ENCODE results near the gene ATP6V0D1. TPM values are rescaled to one million over a fixed set of nuclear protein-coding genes. Genes with fewer than 3 reads are reported as not detected.
A peak's percentile ranks its signal among the peaks of the same experiment; 100 is the strongest.

The ATP6V0D1 gene
- 10 to 100 TPM; 52.1 to 60.3 TPM for total RNA-seq

DNA sequence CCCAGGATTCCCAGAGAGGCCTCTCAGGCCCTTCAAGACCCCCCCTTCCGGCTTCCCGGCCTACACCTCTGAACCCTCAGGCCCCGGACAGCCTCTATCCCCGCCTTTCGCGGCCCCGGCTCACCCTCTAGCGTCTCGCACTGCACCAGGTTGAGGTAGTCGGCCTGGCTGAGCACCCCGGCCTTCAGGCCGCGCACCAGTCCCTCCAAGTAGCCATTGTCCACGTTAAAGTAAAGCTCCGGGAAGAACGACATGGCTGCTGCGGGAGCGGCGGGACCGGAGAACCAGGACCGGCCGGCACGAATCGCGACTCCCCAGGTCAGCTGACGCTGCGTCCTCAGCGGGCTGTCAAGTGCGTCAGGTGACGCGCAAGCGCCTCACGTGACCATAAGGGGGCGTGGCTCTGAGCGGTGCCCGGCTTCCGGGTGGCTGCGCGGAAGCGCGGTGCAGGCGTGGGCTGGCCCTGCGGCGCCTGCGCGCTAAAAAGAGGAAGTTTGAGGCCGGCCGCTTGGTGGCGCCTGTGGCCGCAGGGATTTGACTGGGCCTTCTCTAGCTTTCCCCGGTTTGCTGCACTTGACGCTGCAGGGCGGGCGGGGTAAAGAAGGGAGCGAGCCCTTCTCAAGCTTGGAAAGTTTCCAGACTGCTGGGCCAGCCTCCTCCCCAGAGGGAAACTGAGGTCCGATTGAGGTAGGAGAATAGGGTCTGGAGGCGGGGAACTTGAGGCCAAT, at the start of gene ATP6V0D1:
ATP6V0D1 (minus strand) TSS at position 325 of the 728 bp plus-strand sequence; CDS start at position 254, 71 bp downstream.
- Mint-ChIP-seq H3K27ac (peak within 1 kb of the TSS; percentile 97), H3K4me1 (peaks cover 26% of the 10 kb centered on the region), H3K4me3 (peak within 1 kb of the TSS; percentile 90), H3K27me3 (no peaks in the 10 kb centered on the region), H3K9me3 (no peaks in the 10 kb centered on the region), H3K36me3 (ENCODE audit: low read depth) (peaks cover 14% of the 10 kb centered on the region)
- POLR2A ChIA-PET, result interaction anchor here (0.6 to 1.0 kb wide), 3 partner anchors 80 to 455 kb away, joined by 3 to 4 read pairs (median 3); no protein-coding TSS in a partner anchor
- CTCF ChIA-PET, result interaction anchor here (0.6 to 20.8 kb wide), 47 partner anchors 8 to 992 kb away, joined by 3 to 195 read pairs (median 4); partner anchors contain the start of genes ACD, CARMIL2 and CTCF
- DNase-seq, result peak; percentile 99

DNA sequence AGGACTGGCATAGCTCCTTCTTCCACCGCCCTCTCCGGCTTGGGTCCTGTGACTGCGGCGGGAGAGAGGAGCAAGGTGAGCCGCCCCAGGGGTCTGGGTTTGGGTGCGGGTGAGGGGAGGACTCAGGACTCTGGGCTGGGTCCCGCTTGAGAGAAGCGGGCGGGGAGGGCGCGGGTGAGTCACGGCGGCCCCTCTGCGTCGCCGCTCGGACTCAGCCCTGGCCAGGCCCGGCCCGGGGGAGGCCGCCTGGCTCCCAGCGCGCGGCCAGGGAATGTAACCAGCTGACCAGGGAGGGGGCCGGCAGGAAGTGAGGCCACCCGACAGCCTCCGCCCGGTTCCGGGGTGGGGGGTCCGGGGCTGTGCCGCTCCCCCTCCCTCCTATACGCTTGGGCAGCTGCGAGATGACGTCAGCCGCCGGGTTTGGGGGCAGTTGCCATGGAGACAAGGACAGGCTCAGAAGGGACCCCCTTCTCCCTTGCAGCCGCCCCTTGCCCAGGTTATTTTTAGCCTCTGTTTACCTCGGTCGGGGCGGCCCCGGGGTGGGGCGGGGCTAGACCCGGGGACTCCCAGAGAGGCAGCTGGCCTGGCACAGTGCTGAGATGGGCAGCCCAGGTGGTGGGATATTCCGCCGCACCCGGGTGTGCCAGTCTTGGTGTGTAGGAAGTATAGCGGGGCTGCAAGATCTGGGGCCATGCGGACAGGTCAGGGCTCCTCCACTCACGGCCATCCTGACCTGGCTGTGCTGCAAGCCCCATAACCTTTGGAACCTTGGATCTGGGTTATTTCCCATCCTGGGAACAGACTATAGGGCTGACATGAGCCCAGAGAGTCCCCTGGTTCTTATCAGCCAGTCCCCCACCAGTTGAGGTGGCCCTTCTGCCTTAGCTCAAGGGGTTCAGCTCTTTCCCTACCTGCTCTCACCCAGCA, 49.3 kb upstream of the ATP6V0D1 start:
- Mint-ChIP-seq H3K27ac (no peak overlapping the region), H3K4me3 (peak overlapping the region; percentile 64), H3K9me3 (no peaks in the 10 kb centered on the region), H3K27me3 (peaks cover 59% of the 10 kb centered on the region), H3K36me3 (ENCODE audit: low read depth) (peaks cover 3% of the 10 kb centered on the region), H3K4me1 (peaks cover 24% of the 10 kb centered on the region)
- peak; percentile 23 for DNase-seq
- ChIA-PET POLR2A (interaction anchor here (0.6 kb wide), 1 partner anchor 216 kb away, joined by 4 read pairs; no protein-coding TSS in a partner anchor), CTCF (interaction anchor here (0.7 to 12.3 kb wide), 10 partner anchors 9 to 139 kb away, joined by 3 to 116 read pairs (median 4); partner anchors contain the start of genes ATP6V0D1, CARMIL2 and CTCF)

GRCh38 chr16:67529582-67530012, 48.6 kb upstream of the ATP6V0D1 start:
- CTCF ChIA-PET, result interaction anchor here (0.7 to 12.3 kb wide), 9 partner anchors 9 to 140 kb away, joined by 3 to 116 read pairs (median 4); partner anchors contain the start of genes ATP6V0D1, CARMIL2 and CTCF
- H3K4me3 Mint-ChIP-seq, result peak overlapping the region; percentile 64
- no peak overlapping the region for H3K27ac Mint-ChIP-seq
- peaks cover 22% of the 10 kb centered on the region for H3K4me1 Mint-ChIP-seq
- H3K36me3 Mint-ChIP-seq (ENCODE audit: low read depth), result peaks cover 3% of the 10 kb centered on the region
- H3K9me3 Mint-ChIP-seq, result no peaks in the 10 kb centered on the region
- H3K27me3 Mint-ChIP-seq, result peaks cover 61% of the 10 kb centered on the region
- DNase-seq, result no peak
- POLR2A ChIA-PET, result no interaction called here

- peaks cover 21% of the 10 kb centered on the region for H3K4me1 Mint-ChIP-seq
- peaks cover 64% of the 10 kb centered on the region for H3K27me3 Mint-ChIP-seq
- no peak overlapping the region for H3K27ac Mint-ChIP-seq
- H3K9me3 Mint-ChIP-seq, result no peaks in the 10 kb centered on the region
- ChIA-PET POLR2A (interaction anchor here (0.6 kb wide), 1 partner anchor 13 kb away, joined by 3 read pairs; no protein-coding TSS in a partner anchor), CTCF (interaction anchor here (0.6 to 12.3 kb wide), 10 partner anchors 8 to 140 kb away, joined by 3 to 116 read pairs (median 4); partner anchors contain the start of genes ATP6V0D1 and CTCF)
- peak overlapping the region; percentile 64 for H3K4me3 Mint-ChIP-seq
- DNase-seq, result peak; percentile 30
- H3K36me3 Mint-ChIP-seq (ENCODE audit: low read depth), result peaks cover 3% of the 10 kb centered on the region
Measured at GRCh38 chr16:67528870-67529581, 48.1 kb upstream of the ATP6V0D1 start.

DNA sequence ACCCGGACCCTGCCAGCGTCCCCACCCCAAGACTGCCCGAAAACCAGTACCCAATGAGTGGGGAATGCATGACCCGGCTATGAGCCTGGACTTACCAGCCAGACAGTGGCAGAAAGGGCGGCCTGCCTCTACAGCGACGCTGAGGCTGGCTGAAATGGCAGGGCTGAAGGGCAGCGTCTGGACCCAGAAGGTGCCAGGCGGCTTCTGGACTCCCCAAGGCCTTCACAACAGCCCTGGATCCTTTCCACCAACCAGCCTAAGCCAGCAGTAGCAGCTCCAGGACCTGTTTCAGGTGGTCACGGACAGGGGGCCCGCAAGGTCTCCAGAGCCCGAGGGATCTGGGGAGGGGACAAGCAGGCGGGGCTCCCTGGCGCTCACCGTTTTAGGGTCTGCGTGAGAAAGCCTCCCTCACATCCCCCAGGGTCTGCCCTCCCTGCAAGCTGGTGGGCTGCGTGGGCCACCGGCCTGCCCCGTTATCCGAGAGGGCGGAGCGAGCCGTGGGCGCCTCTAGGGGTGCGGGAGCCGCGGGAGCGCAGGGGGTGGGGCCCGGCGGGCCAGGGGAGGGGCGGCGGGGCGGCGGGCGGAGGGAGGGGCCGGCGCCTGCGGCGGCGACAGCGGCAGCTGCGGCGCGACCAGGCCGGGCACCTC, 47.4 kb upstream of the ATP6V0D1 start, which contains the start of gene RIPOR1:
RIPOR1 (plus strand) TSS at position 608 of the 648 bp plus-strand sequence. CDS start 9,618 bp downstream, outside the sequence.
- H3K4me1 Mint-ChIP-seq, result peaks cover 22% of the 10 kb centered on the region
- peaks cover 64% of the 10 kb centered on the region for H3K27me3 Mint-ChIP-seq
- peaks cover 3% of the 10 kb centered on the region for H3K36me3 Mint-ChIP-seq (ENCODE audit: low read depth)
- ChIA-PET CTCF (interaction anchor here (0.6 to 12.3 kb wide), 4 partner anchors 8 to 34 kb away, joined by 3 to 116 read pairs (median 13); partner anchors contain the start of gene CTCF), POLR2A (interaction anchor here (0.6 kb wide), 1 partner anchor 14 kb away, joined by 3 read pairs; no protein-coding TSS in a partner anchor)
- peak within 1 kb of the TSS; percentile 62 for H3K27ac Mint-ChIP-seq
- H3K4me3 Mint-ChIP-seq, result peak within 1 kb of the TSS; percentile 64
- peak; percentile 45 for DNase-seq
- no peaks in the 10 kb centered on the region for H3K9me3 Mint-ChIP-seq

DNA sequence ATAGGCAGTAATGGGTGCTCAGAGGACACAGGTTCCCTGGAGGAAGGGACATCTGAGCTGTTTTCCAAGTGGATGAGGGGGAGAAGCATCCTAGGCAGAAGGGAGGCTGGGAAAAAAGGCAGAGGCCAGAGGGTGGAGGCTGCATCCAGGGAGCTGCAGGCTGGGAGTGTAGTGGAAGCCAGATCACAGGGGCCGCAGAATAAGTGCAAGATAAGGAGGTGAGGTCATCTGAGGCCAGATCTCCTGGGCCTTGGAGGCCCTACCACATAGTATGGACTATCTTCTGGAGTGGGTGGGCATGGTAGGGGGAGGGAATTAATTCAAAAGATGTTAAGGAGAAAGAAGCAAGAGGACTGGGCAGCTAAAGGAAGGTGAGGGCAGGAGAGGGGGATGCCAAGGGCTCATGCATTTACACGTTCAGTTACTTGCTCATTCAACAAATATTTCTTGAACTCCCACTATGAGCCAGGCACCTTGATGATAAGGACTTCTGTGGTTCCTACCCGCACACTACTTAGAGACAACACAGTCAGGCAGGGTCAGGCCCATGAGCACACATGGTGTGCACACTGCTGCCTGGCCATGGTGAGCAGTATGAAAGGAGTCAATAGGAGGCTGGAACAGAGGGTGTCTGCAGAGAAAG, 45.3 kb upstream of the ATP6V0D1 start:
- peaks cover 3% of the 10 kb centered on the region for H3K36me3 Mint-ChIP-seq (ENCODE audit: low read depth)
- POLR2A ChIA-PET, result no interaction called here
- peaks cover 29% of the 10 kb centered on the region for H3K4me1 Mint-ChIP-seq
- CTCF ChIA-PET, result interaction anchor here (0.9 to 2.0 kb wide), 11 partner anchors 10 to 290 kb away, joined by 3 to 9 read pairs (median 4); partner anchors contain the start of genes CARMIL2 and CTCF
- no peak for DNase-seq
- H3K4me3 Mint-ChIP-seq, result no peak overlapping the region
- H3K27me3 Mint-ChIP-seq, result peaks cover 50% of the 10 kb centered on the region
- peak overlapping the region; percentile 78 for H3K27ac Mint-ChIP-seq
- H3K9me3 Mint-ChIP-seq, result no peaks in the 10 kb centered on the region

DNA sequence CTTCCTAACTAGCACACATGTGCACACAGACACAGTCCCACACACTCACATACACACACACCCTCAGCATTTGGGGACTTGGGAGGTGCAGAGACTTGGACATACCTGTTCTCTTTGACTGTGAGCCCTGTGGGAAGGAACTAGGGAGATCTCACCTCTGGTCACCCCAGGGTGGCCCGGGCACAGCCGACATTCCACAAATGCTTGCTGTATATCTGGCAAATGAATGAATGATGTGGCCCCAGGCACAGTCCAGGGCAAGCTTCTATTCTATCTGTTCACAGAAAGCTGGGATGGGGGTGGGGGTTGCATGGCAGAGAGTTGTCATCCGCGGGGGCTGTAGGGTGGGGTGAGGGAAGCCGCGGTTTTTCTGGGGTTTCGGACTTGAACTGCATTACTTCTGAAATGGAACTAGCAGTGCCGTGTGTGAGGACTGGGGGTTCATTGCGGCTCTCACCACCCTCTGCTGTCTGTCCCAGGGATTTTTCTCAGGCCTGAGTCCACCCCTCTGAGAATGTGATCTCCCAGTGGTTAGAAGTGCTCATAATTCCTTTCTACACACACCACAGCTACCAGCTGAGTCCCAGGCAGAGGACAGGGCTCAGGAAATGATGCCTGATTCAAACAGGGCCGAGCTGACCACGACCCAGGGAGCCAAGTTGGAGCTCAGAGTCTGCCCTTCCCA, 44.4 kb upstream of the ATP6V0D1 start:
- Mint-ChIP-seq H3K4me3 (no peak overlapping the region), H3K9me3 (no peaks in the 10 kb centered on the region), H3K27ac (no peak overlapping the region), H3K36me3 (ENCODE audit: low read depth) (peaks cover 3% of the 10 kb centered on the region), H3K27me3 (peaks cover 40% of the 10 kb centered on the region), H3K4me1 (peaks cover 29% of the 10 kb centered on the region)
- CTCF ChIA-PET, result interaction anchor here (0.6 to 2.0 kb wide), 11 partner anchors 11 to 291 kb away, joined by 3 to 9 read pairs (median 4); partner anchors contain the start of genes CARMIL2 and CTCF
- DNase-seq, result no peak
- POLR2A ChIA-PET, result no interaction called here

DNA sequence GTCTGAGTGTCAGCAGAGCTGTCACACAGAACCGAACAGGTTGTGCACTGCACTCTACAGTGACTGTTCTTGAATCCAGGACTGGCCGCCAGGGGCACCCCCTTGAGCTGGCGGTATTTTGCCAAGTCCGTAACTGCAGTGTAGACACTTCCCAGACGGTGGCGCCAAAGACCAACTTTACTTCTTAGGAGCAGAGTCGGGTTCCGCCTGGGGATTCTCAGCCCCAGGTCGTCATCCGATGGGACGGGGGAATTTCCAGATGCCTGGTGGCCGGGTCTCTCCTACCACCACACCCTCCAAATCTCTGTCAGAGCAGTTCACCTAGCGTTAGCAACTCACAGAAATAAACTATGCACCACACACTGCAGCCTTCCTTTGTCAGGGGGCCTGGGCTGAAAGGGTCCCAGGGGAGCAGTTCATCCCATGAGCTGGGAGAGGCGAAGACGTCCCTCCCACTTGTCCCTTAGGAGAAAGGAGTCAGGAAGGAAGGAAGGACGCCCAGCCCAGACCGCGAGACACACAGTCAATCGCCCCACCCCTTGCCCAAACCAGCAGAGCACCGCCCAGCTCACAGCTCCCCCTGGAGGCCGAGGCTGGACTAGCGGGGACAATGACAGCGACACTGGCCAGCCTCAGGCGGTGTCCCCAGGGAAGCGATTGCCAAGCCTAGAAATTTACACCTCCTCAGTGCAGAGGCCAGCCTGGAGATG, 40.3 kb upstream of the ATP6V0D1 start:
- peaks cover 22% of the 10 kb centered on the region for H3K27me3 Mint-ChIP-seq
- H3K4me1 Mint-ChIP-seq, result peaks cover 45% of the 10 kb centered on the region
- H3K27ac Mint-ChIP-seq, result peak overlapping the region; percentile 93
- no peaks in the 10 kb centered on the region for H3K36me3 Mint-ChIP-seq (ENCODE audit: low read depth)
- no peaks in the 10 kb centered on the region for H3K9me3 Mint-ChIP-seq
- ChIA-PET POLR2A (interaction anchor here (1.0 kb wide), 1 partner anchor 139 kb away, joined by 6 read pairs; the partner anchor contains the start of gene ACD), CTCF (interaction anchor here (0.5 to 6.1 kb wide), 90 partner anchors 11 to 741 kb away, joined by 3 to 195 read pairs (median 4); partner anchors contain the start of genes ACD, AGRP, ATP6V0D1 and C16orf86)
- H3K4me3 Mint-ChIP-seq, result peak overlapping the region; percentile 75
- peak; percentile 98 for DNase-seq

DNA sequence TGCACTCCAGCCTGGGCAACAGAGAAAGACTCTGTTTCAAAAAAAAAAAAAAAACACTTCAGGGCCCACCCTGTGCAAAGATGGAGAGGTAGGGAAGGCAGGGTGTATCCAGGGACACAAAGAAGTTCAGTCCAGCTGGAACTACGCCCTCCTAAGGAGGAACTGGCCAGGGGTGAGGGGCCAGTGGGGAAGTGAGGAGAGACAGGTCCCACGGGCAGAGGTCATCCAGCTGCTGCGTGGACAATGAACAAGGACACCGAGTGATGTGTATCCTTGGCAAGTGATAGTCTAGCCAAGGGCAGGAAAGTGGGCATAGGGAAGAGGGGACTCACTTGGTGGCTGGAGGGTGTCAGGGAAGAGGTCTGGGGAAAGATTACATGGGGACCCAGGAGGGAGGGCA, 38.3 kb upstream of the ATP6V0D1 start:
- Mint-ChIP-seq H3K27me3 (peaks cover 7% of the 10 kb centered on the region), H3K4me3 (no peak overlapping the region)
- POLR2A ChIA-PET, result no interaction called here

GRCh38 chr16:67518676-67519075, 37.7 kb upstream of the ATP6V0D1 start:
- Mint-ChIP-seq H3K9me3 (no peaks in the 10 kb centered on the region), H3K4me3 (peak overlapping the region; percentile 25), H3K27ac (peak overlapping the region; percentile 25), H3K4me1 (peaks cover 54% of the 10 kb centered on the region), H3K27me3 (peaks cover 3% of the 10 kb centered on the region), H3K36me3 (ENCODE audit: low read depth) (no peaks in the 10 kb centered on the region)
- CTCF ChIA-PET, result interaction anchor here (0.6 to 6.1 kb wide), 3 partner anchors 16 to 471 kb away, joined by 3 to 195 read pairs (median 116); partner anchors contain the start of genes AGRP and ATP6V0D1
- no peak for DNase-seq
- POLR2A ChIA-PET, result no interaction called here

More for the DNA sequence above, 38.3 kb upstream of the ATP6V0D1 start:
- Mint-ChIP-seq H3K36me3 (ENCODE audit: low read depth) (no peaks in the 10 kb centered on the region), H3K27ac (peak overlapping the region; percentile 62), H3K4me1 (peaks cover 54% of the 10 kb centered on the region), H3K9me3 (no peaks in the 10 kb centered on the region)
- CTCF ChIA-PET, result interaction anchor here (0.6 to 6.1 kb wide), 6 partner anchors 16 to 1615 kb away, joined by 3 to 195 read pairs (median 60); partner anchors contain the start of genes AGRP, ATP6V0D1 and CARMIL2
- no peak for DNase-seq
